MM.1S (cell line): ENCODE results near the gene KRT6C.
"Not testable (repeated sequence)": the region's sequence is repeated elsewhere in the genome, so short reads cannot be mapped to it uniquely, and the experiment has no call there.

ENCODE experiments used
- EZH2 ChIP-seq: fragments of 300-600 bp; sonication (generic); optimal IDR thresholded peaks from 2 replicates; pipeline ENCODE3; 2017; ENCODE audit warnings: low read depth, mild to moderate bottlenecking, antibody characterized with exemption, low read length, mixed read lengths
- EZH2phosphoT487 ChIP-seq: fragments of 300-600 bp; sonication (generic); IDR thresholded peaks from 2 replicates; pipeline ENCODE4 v1.6.1; 2018; ENCODE audit warnings: antibody characterized with exemption, low read length
- TF ChIP-seq, protein P1 (sequence below): fragments of 300-600 bp; sonication (generic); IDR thresholded peaks from 2 replicates; pipeline ENCODE4 v1.5.1; 2016; ENCODE audit warnings: antibody characterized with exemption, low read length, mixed read lengths

DNA sequence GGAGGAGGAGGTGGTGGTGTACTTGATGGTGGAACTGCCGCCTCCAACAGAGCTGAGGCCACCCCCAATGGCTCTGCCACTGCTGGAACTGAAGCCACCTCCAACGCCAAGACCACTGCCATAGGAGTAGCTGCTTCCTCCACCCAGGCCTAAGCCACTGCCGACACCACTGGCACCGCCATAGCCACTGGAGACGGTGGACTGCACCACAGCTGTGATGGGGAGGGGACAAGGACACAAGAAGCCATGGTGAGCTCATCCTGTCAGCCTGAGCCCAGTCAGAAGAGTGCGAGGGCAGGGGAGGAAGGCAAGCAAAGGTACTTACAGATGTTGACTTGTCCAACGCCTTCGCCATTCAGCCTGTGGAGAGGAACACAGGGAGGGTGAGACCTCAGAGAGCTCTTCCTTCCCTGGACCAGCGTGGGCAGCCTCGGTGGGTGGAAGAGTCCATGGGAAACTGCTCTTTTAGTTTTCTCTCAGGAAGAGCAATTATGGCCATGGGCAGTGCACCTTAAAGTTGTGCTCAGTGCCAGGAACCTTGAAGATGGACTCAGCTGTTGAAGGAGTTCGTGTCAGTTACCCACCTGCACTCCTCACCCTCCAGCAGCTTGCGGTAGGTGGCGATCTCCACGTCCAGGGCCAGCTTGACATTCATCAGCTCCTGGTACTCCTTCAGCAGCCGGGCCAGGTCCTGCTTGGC is 14.3 kb upstream of the KRT6C start:
- TF ChIP-seq, protein P1, sequence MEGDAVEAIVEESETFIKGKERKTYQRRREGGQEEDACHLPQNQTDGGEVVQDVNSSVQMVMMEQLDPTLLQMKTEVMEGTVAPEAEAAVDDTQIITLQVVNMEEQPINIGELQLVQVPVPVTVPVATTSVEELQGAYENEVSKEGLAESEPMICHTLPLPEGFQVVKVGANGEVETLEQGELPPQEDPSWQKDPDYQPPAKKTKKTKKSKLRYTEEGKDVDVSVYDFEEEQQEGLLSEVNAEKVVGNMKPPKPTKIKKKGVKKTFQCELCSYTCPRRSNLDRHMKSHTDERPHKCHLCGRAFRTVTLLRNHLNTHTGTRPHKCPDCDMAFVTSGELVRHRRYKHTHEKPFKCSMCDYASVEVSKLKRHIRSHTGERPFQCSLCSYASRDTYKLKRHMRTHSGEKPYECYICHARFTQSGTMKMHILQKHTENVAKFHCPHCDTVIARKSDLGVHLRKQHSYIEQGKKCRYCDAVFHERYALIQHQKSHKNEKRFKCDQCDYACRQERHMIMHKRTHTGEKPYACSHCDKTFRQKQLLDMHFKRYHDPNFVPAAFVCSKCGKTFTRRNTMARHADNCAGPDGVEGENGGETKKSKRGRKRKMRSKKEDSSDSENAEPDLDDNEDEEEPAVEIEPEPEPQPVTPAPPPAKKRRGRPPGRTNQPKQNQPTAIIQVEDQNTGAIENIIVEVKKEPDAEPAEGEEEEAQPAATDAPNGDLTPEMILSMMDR: not testable (repeated sequence)
- TF ChIP-seq EZH2, EZH2phosphoT487: not testable (repeated sequence)
